GM12864 (cell line): ENCODE data around the gene WDR86.

Experiments used
- DNase-seq: peaks from one replicate; pipeline ENCODE4 v3.0.0-alpha.2; 2011; ENCODE audit warnings: low read depth
- H3K4me3 ChIP-seq: 2 replicates; pipeline ENCODE4 v1.5.1; 2011; ENCODE audit warnings: mild to moderate bottlenecking, low read depth, low read length, control low read depth
- CTCF ChIP-seq: IDR thresholded peaks from 2 replicates; pipeline ENCODE4 v1.5.1; 2011; ENCODE audit warnings: low read depth, mild to moderate bottlenecking, moderate library complexity, low read length, control low read depth, inconsistent platforms; ENCODE audit errors: missing control alignments

The WDR86 gene

GRCh38 chr7:151346470-151346769, 63.4 kb downstream of the WDR86 start:
- no peak for DNase-seq
- no peak overlapping the region for H3K4me3 ChIP-seq
- no peak for TF ChIP-seq CTCF

- no peak for DNase-seq
- TF ChIP-seq CTCF: no peak
- no peak overlapping the region for H3K4me3 ChIP-seq
Observed at GRCh38 chr7:151345576-151346469, 64.0 kb downstream of the WDR86 start.

- no peak for DNase-seq
- no peak overlapping the region for H3K4me3 ChIP-seq
- no peak for TF ChIP-seq CTCF
Observed at GRCh38 chr7:151343516-151343915, 66.3 kb downstream of the WDR86 start.

GRCh38 chr7:151342811-151343210, 67.0 kb downstream of the WDR86 start:
- no peak for TF ChIP-seq CTCF
- no peak for DNase-seq
- H3K4me3 ChIP-seq: peak overlapping the region; percentile 44

- peak overlapping the region; percentile 64 for H3K4me3 ChIP-seq
- no peak for TF ChIP-seq CTCF
- DNase-seq: peak; percentile 66
Observed at GRCh38 chr7:151342102-151342646, 67.7 kb downstream of the WDR86 start.

- DNase-seq: no peak
- TF ChIP-seq CTCF: no peak
- H3K4me3 ChIP-seq: peak within 1 kb of the TSS; percentile 64
Observed at GRCh38 chr7:151341357-151342101, 68.3 kb downstream of the WDR86 start, which contains the start of gene NUB1. Gene NUB1, plus strand, starts transcription at chr7:151341812. Its CDS starts 3,538 bp downstream, at chr7:151345350.
